Measurements from ENCODE around the gene FOXF1. TPM values are rescaled to one million over a fixed set of nuclear protein-coding genes. Genes with fewer than 3 reads are reported as not detected.
A peak's percentile ranks its signal among the peaks of the same experiment; 100 is the strongest.

Gene FOXF1
- total RNA-seq, 6 donors from 2014 or later, result 6.3 to 73.6 (median 24.5) TPM

DNA sequence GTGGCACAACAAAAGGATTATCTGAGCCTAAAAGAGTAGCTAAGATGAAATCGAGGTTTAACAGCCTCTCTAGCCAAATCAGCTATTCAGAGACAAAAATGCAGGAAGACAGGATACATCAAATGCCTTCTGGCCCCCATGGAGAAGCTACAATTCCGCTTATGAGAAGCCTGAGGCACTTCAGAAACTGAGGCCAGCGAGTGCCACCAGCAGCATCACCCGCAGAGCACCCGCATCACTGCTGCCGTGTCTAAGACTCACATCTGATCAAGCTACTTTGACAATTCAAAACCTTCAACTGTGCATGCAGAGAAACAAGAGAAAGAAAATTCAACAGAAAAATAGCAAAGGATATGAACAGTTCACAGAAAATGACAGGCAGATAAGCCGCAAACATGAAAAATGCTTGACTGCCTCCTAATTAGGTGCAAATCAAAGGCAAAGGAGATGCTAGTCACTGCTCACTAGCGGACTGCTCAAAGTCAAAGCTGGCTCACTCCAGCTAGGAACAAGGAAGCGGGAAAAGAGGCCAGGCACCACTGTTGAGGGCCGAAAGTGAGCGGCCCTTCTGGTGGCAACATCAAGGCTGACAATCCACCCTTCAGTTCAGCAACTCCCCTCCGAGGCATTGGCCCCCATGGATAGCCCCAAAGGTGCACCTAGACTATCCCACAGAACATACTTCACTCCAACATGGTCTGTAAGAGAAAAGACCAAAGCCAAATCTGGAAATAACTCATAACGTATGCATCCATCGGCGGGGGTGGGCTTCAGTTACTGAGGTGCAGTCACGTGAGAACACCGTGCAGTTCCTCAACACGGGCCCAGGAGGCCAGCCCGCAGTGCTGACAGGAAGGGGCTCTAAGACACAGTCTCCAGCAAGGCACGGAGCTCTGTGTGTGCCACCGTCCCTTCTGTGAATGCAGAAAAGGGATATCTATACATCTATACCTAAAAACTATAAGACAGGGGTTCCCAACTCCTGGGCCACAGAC, 32.7 kb downstream of the FOXF1 start:
- TF ChIP-seq, protein P1, sequence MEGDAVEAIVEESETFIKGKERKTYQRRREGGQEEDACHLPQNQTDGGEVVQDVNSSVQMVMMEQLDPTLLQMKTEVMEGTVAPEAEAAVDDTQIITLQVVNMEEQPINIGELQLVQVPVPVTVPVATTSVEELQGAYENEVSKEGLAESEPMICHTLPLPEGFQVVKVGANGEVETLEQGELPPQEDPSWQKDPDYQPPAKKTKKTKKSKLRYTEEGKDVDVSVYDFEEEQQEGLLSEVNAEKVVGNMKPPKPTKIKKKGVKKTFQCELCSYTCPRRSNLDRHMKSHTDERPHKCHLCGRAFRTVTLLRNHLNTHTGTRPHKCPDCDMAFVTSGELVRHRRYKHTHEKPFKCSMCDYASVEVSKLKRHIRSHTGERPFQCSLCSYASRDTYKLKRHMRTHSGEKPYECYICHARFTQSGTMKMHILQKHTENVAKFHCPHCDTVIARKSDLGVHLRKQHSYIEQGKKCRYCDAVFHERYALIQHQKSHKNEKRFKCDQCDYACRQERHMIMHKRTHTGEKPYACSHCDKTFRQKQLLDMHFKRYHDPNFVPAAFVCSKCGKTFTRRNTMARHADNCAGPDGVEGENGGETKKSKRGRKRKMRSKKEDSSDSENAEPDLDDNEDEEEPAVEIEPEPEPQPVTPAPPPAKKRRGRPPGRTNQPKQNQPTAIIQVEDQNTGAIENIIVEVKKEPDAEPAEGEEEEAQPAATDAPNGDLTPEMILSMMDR (IDR thresholded peaks at IDR 0.05), result no peak
- TF ChIP-seq POLR2A (IDR thresholded peaks at IDR 0.05) (no peak), POLR2AphosphoS5 (IDR thresholded peaks at IDR 0.05) (no peak), EP300 (IDR thresholded peaks at IDR 0.05) (no peak)
- 90 to 95% methylated on average over 14 to 21 of the region's 21 CpGs for WGBS, 2 donors
- no peaks in the 10 kb centered on the region for H3K9me3 ChIP-seq

DNA sequence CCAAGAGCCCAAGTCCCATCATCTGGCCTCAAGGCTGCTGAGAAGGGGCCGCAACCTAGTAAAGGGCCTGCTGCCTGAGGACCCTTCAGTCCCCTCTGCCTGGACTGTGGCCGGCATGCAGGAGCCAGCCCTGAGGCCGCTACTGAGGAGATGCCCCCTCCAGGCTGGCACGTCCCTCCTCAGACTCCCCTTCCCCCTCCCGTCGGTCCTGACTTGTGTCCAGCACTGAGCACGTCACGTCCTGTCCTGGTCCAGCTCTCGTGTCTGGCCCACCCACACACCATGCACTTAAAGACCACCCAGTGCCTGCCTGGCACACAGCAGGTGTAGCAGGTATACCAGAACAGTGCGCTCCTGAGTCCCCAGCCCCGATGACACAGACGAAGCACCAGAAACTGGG, 35.2 kb downstream of the FOXF1 start:
- TF ChIP-seq EP300 (IDR thresholded peaks at IDR 0.05) (no peak), POLR2AphosphoS5 (IDR thresholded peaks at IDR 0.05) (no peak), POLR2A (IDR thresholded peaks at IDR 0.05) (no peak)
- TF ChIP-seq, protein P1 (IDR thresholded peaks at IDR 0.05), result no peak
- 81 to 87% methylated on average over 7 to 12 of the region's 12 CpGs for WGBS, 2 donors
- Histone ChIP-seq H3K36me3 (peaks cover 10 to 93% (median 58%) of the 10 kb centered on the region in 4 donors), H3K9me3 (no peaks in the 10 kb centered on the region), H3K27me3 (no peaks in the 10 kb centered on the region), H3K4me1 (no peaks in the 10 kb centered on the region), H3K27ac (no peak overlapping the region), H3K4me3 (no peak overlapping the region)
- ATAC-seq (ENCODE audit: low FRiP score in 2 of 2) (peak in 1 of 2 donors; percentile 16), DNase-seq (no peak)

More for the DNA sequence above, 32.7 kb downstream of the FOXF1 start:
- no peak overlapping the region for H3K27ac ChIP-seq
- ATAC-seq (ENCODE audit: low FRiP score in 2 of 2) (no peak), DNase-seq (no peak)
- peaks cover 12 to 96% (median 67%) of the 10 kb centered on the region in 4 donors for H3K36me3 ChIP-seq
- no peaks in the 10 kb centered on the region for H3K27me3 ChIP-seq
- H3K4me3 ChIP-seq, result no peak overlapping the region
- no peaks in the 10 kb centered on the region for H3K4me1 ChIP-seq

DNA sequence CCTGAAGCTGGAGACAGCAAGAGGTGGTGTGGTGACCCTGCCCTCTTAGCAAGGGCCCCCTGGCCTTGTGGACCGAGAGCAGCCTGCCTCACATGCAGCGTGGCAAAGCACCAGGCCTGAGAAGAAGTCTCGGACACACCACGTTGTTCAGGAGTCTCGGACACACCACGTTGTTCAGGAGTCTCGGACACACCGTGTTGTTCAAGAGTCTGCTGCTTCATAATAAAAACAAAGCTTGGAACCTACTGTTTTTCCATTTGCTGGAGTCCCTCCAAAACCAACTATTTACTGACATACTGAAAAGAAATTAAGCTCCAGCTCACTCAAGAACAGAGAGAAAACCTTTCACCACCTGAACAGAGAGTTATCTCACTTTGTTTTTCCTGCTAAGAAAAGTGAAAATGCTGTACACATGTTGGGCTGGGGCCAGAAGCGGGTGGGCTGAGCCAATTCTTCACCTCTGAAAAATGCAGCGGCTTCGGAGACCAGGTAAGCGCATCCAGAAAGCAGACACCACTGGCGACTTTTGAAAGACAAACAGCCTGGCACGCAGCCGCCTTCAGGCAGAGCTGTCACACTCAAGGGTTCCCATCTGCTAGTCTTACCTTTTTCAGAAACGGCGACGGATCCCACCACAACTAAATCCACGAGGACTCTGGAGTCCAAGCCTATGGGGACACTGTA, 35.8 kb downstream of the FOXF1 start:
- Histone ChIP-seq H3K9me3 (no peaks in the 10 kb centered on the region), H3K27me3 (no peaks in the 10 kb centered on the region), H3K36me3 (peaks cover 8 to 93% (median 55%) of the 10 kb centered on the region in 4 donors), H3K4me3 (no peak overlapping the region), H3K27ac (no peak overlapping the region), H3K4me1 (no peaks in the 10 kb centered on the region)
- 89 to 94% methylated on average over 19 of the region's 19 CpGs for WGBS, 2 donors
- ATAC-seq (ENCODE audit: low FRiP score in 2 of 2) (no peak), DNase-seq (no peak)
- TF ChIP-seq EP300 (IDR thresholded peaks at IDR 0.05) (no peak), POLR2AphosphoS5 (IDR thresholded peaks at IDR 0.05) (no peak), POLR2A (IDR thresholded peaks at IDR 0.05) (no peak)
- TF ChIP-seq, protein P1 (IDR thresholded peaks at IDR 0.05), result no peak

DNA sequence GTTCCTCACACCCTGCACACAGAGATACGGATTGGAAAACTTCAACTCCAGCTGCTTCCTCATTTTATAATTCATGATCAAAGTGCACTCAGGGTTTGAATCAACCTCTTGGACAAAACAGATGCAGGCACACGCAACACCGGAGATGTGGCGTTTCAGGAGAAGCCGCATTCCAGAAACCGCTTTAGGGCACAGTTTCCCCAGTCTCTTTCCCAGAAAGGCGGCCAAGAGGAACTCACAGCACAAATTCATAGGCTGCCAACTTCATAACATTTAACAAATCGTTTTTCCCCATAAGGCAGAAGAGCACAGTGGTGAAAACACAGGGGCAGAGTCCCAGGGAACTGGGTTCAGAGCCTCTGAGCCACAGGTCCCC, 36.3 kb downstream of the FOXF1 start:
- ATAC-seq (ENCODE audit: low FRiP score in 2 of 2) (no peak), DNase-seq (no peak)
- Histone ChIP-seq H3K36me3 (peaks cover 8 to 93% (median 52%) of the 10 kb centered on the region in 4 donors), H3K4me1 (no peaks in the 10 kb centered on the region), H3K27ac (no peak overlapping the region), H3K9me3 (no peaks in the 10 kb centered on the region), H3K4me3 (no peak overlapping the region), H3K27me3 (no peaks in the 10 kb centered on the region)
- WGBS, 2 donors, result 91 to 96% methylated on average over 8 of the region's 8 CpGs
- TF ChIP-seq POLR2AphosphoS5 (IDR thresholded peaks at IDR 0.05) (no peak), EP300 (IDR thresholded peaks at IDR 0.05) (no peak), POLR2A (IDR thresholded peaks at IDR 0.05) (no peak)
- TF ChIP-seq, protein P1 (IDR thresholded peaks at IDR 0.05), result no peak

All from upper lobe of left lung (tissue), 6 donors.